GM18858 (cell line): ENCODE data around the gene HVCN1.
"Not testable (repeated sequence)": the region's sequence is repeated elsewhere in the genome, so short reads cannot be mapped to it uniquely, and the experiment has no call there.

Experiments used
- ATAC-seq: cut with Tn5 transposase; IDR thresholded peaks from one replicate; pipeline ENCODE4 v1.9.1; 2021; ENCODE audit not compliant: unreplicated experiment

HVCN1 gene

GRCh38 chr12:110688446-110689280, at the start of gene HVCN1:
HVCN1 (minus strand) TSS chr12:110689115; CDS start chr12:110683245, 5,870 bp downstream.
- no peak for ATAC-seq

GRCh38 chr12:110737532-110737931, 48.6 kb upstream of the HVCN1 start:
- ATAC-seq: no peak

GRCh38 chr12:110737016-110737415, 48.1 kb upstream of the HVCN1 start:
- ATAC-seq: not testable (repeated sequence)

GRCh38 chr12:110733900-110734299, 45.0 kb upstream of the HVCN1 start:
- no peak for ATAC-seq

GRCh38 chr12:110733089-110733715, 44.3 kb upstream of the HVCN1 start:
- no peak for ATAC-seq

GRCh38 chr12:110732572-110732971, 43.7 kb upstream of the HVCN1 start:
- no peak for ATAC-seq

GRCh38 chr12:110731479-110731878, 42.6 kb upstream of the HVCN1 start:
- ATAC-seq: no peak

- ATAC-seq: no peak
Observed at GRCh38 chr12:110728628-110729027, 39.7 kb upstream of the HVCN1 start.

GRCh38 chr12:110726708-110727369, 37.9 kb upstream of the HVCN1 start:
- no peak for ATAC-seq

- no peak for ATAC-seq
Observed at GRCh38 chr12:110726028-110726427, 37.1 kb upstream of the HVCN1 start.

- no peak for ATAC-seq
Observed at GRCh38 chr12:110725267-110725666, 36.4 kb upstream of the HVCN1 start.

- not testable (repeated sequence) for ATAC-seq
Observed at GRCh38 chr12:110722892-110723291, 34.0 kb upstream of the HVCN1 start.

- no peak for ATAC-seq
Observed at GRCh38 chr12:110721570-110721969, 32.7 kb upstream of the HVCN1 start.

- no peak for ATAC-seq
Observed at GRCh38 chr12:110720516-110720915, 31.6 kb upstream of the HVCN1 start.

- ATAC-seq: no peak
Observed at GRCh38 chr12:110718222-110718908, 29.4 kb upstream of the HVCN1 start.

- ATAC-seq: no peak
Observed at GRCh38 chr12:110717037-110717436, 28.1 kb upstream of the HVCN1 start.

- ATAC-seq: no peak
Observed at GRCh38 chr12:110708917-110709316, 20.0 kb upstream of the HVCN1 start.

- ATAC-seq: no peak
Observed at GRCh38 chr12:110705309-110705708, 16.4 kb upstream of the HVCN1 start.

- no peak for ATAC-seq
Observed at GRCh38 chr12:110704750-110705149, 15.8 kb upstream of the HVCN1 start.

GRCh38 chr12:110704231-110704630, 15.3 kb upstream of the HVCN1 start:
- ATAC-seq: no peak

- ATAC-seq: no peak
Observed at GRCh38 chr12:110702081-110702480, 13.2 kb upstream of the HVCN1 start.
